Esophagus squamous epithelium (tissue), 5 donors: ENCODE data around the gene CD164. TPM values are rescaled to one million over a fixed set of nuclear protein-coding genes. Genes with fewer than 3 reads are reported as not detected.

ENCODE experiments used
- DNase-seq: peaks from one replicate; lab custom pipeline; 2025; lab: John Stamatoyannopoulos, UW
- H3K27ac ChIP-seq, 4 donors: fragments of 200-600 bp; sonication (generic); one replicate each; pipeline ENCODE4 v1.5.1; 2016 to 2019; ENCODE audit warnings: mild to moderate bottlenecking in 1 of 4
- H3K27me3 ChIP-seq, 4 donors: fragments of 200-600 bp; sonication (generic); 1 replicate in 3 of 4; 2 replicates in 1 of 4; pipeline versions ENCODE4 v1.5.1 to v1.6.0; 2017 to 2021; ENCODE audit warnings: antibody characterized with exemption in 1 of 4
- H3K36me3 ChIP-seq, 3 donors: fragments of 200-600 bp; sonication (generic); one replicate each; pipeline ENCODE4 v1.5.1; 2016 to 2019
- H3K4me1 ChIP-seq, 3 donors: fragments of 200-600 bp; sonication (generic); one replicate each; pipeline ENCODE4 v1.5.1; 2017 to 2019
- H3K4me3 ChIP-seq, 4 donors: fragments of 200-600 bp; sonication (generic); 1 replicate in 3 of 4; 2 replicates in 1 of 4; pipeline ENCODE4 v1.5.1; 2016 to 2019; ENCODE audit warnings: mild to moderate bottlenecking in 2 of 4, moderate library complexity in 1 of 4
- H3K9me3 ChIP-seq, 3 donors: fragments of 200-600 bp; sonication (generic); one replicate each; pipeline ENCODE4 v1.5.1; 2016 to 2019
- CTCF ChIP-seq, 6 experiments: fragments of 450-650 bp in 4 of 6; fragments of 200-600 bp in 2 of 6; sonication (generic) in 2 of 6; IDR thresholded peaks; one replicate each; pipeline ENCODE4 v1.5.1; 2016 to 2019; ENCODE audit warnings: antibody characterized with exemption in 6 of 6, mild to moderate bottlenecking in 4 of 6, moderate library complexity in 4 of 6
- POLR2A ChIP-seq, 4 donors: fragments of 450-650 bp; IDR thresholded peaks; one replicate each; pipeline ENCODE4 v1.6.1; 2017; ENCODE audit warnings: antibody characterized with exemption in 4 of 4, mild to moderate bottlenecking in 4 of 4, moderate library complexity in 3 of 4
- WGBS, 2 donors: methylation state at CpG; one replicate each; pipeline ENCODE4 v1.1.5; 2018; 5-methylcytosine and 5-hydroxymethylcytosine counted together
- intact Hi-C: fragments of 100-400 bp; cut with DNase I; formaldehyde crosslinking; loops from one replicate; pipeline ENCODE4 v1.15.0; 2022
- total RNA-seq, 4 donors: library from RNA; depleted of rRNA; stranded (reverse); fragments of >200 nt; gene quantifications; one replicate each; pipeline ENCODE4 v1.1.0, GENCODE V29; 2016
- donor health status: DM: yes; HTN: yes; CAD: no.

CD164 gene
- total RNA-seq, 4 donors from 2014 or later, result 60.8 to 129 (median 97.1) TPM

GRCh38 chr6:109358204-109358603 lies 24.1 kb downstream of the CD164 start:
- Histone ChIP-seq H3K4me1 (peaks cover 0 to 9% (median 0%) of the 10 kb centered on the region in 3 donors), H3K27me3 (no peaks in the 10 kb centered on the region), H3K36me3 (peaks cover 3 to 99% (median 4%) of the 10 kb centered on the region in 3 donors), H3K4me3 (no peak overlapping the region), H3K9me3 (peaks cover 0 to 10% (median 0%) of the 10 kb centered on the region in 3 donors), H3K27ac (no peak overlapping the region)
- intact Hi-C loops, result no loop called here
- DNase-seq, result no peak
- TF ChIP-seq CTCF (IDR thresholded peaks at IDR 0.05) (no peak), POLR2A (IDR thresholded peaks at IDR 0.05) (no peak)

- no peak for DNase-seq
- H3K36me3 ChIP-seq, result peaks cover 0 to 80% (median 3%) of the 10 kb centered on the region in 3 donors
- TF ChIP-seq CTCF (IDR thresholded peaks at IDR 0.05) (no peak), POLR2A (IDR thresholded peaks at IDR 0.05) (no peak)
- no peaks in the 10 kb centered on the region for H3K27me3 ChIP-seq
- H3K9me3 ChIP-seq, result peaks cover 0 to 10% (median 0%) of the 10 kb centered on the region in 3 donors
- WGBS, 2 donors, result 97 to 100% methylated on average over 3 of the region's 3 CpGs
- H3K4me1 ChIP-seq, result peaks cover 0 to 19% (median 4%) of the 10 kb centered on the region in 3 donors
- H3K27ac ChIP-seq, result no peak overlapping the region
- H3K4me3 ChIP-seq, result no peak overlapping the region
- intact Hi-C loops, result no loop called here
Measured at GRCh38 chr6:109356237-109356636, 26.0 kb downstream of the CD164 start.

- no peak overlapping the region for H3K27ac ChIP-seq
- 91 to 92% methylated on average over 5 of the region's 5 CpGs for WGBS, 2 donors
- intact Hi-C loops, result no loop called here
Measured at GRCh38 chr6:109351231-109352130, 30.8 kb downstream of the CD164 start.

GRCh38 chr6:109349419-109349987 lies 32.8 kb downstream of the CD164 start:
- intact Hi-C loops, result no loop called here
- DNase-seq, result no peak
- H3K27ac ChIP-seq, result peak overlapping the region in 3 of 4 donors; percentile 42 to 49 (median 44)
- TF ChIP-seq POLR2A (IDR thresholded peaks at IDR 0.05) (no peak), CTCF (IDR thresholded peaks at IDR 0.05) (no peak)
- no peaks in the 10 kb centered on the region for H3K27me3 ChIP-seq
- H3K9me3 ChIP-seq, result no peaks in the 10 kb centered on the region
- H3K4me1 ChIP-seq, result peaks cover 7 to 37% (median 13%) of the 10 kb centered on the region in 3 donors
- 46 to 48% methylated on average over 3 of the region's 3 CpGs for WGBS, 2 donors
- peaks cover 0 to 13% (median 0%) of the 10 kb centered on the region in 3 donors for H3K36me3 ChIP-seq
- H3K4me3 ChIP-seq, result no peak overlapping the region

More at GRCh38 chr6:109351231-109352130, 30.8 kb downstream of the CD164 start:
- TF ChIP-seq CTCF (IDR thresholded peaks at IDR 0.05), result no peak
- no peaks in the 10 kb centered on the region for H3K27me3 ChIP-seq
- peaks cover 0 to 33% (median 3%) of the 10 kb centered on the region in 3 donors for H3K36me3 ChIP-seq
- peaks cover 7 to 34% (median 13%) of the 10 kb centered on the region in 3 donors for H3K4me1 ChIP-seq
- H3K9me3 ChIP-seq, result peaks cover 0 to 6% (median 0%) of the 10 kb centered on the region in 3 donors
- DNase-seq, result no peak
- no peak overlapping the region for H3K4me3 ChIP-seq

GRCh38 chr6:109348226-109348625 lies 34.0 kb downstream of the CD164 start:
- H3K36me3 ChIP-seq, result peaks cover 0 to under 1% (median 0%) of the 10 kb centered on the region in 3 donors
- 67 to 89% methylated on average over 7 to 8 of the region's 8 CpGs for WGBS, 2 donors
- H3K9me3 ChIP-seq, result no peaks in the 10 kb centered on the region
- H3K4me3 ChIP-seq, result no peak overlapping the region
- intact Hi-C loops, result no loop called here
- no peak for DNase-seq
- H3K4me1 ChIP-seq, result peaks cover 7 to 43% (median 13%) of the 10 kb centered on the region in 3 donors
- no peak overlapping the region for H3K27ac ChIP-seq
- TF ChIP-seq CTCF (IDR thresholded peaks at IDR 0.05), result no peak
- TF ChIP-seq POLR2A (IDR thresholded peaks at IDR 0.05), result no peak
- no peaks in the 10 kb centered on the region for H3K27me3 ChIP-seq
